Fibroblast of pulmonary artery (primary cell): ENCODE results near the gene MIOS.
A peak's percentile ranks its signal among the peaks of the same experiment; 100 is the strongest.

Experiments
- DNase-seq: peaks from one replicate; pipeline ENCODE4 v3.0.0-alpha.2; 2010; ENCODE audit warnings: low read depth
- H3K4me3 ChIP-seq: replicated peaks from 2 replicates; pipeline ENCODE4 v1.5.1; 2011; ENCODE audit warnings: low read depth, mild to moderate bottlenecking, control low read depth, low read length, moderate library complexity
- CTCF ChIP-seq: IDR thresholded peaks from 2 replicates; pipeline ENCODE4 v1.5.1; 2011; ENCODE audit warnings: mild to moderate bottlenecking, control low read depth, low read length, inconsistent platforms; ENCODE audit errors: missing control alignments

The MIOS gene

GRCh38 chr7:7581531-7582179 is 15.0 kb downstream of the MIOS start:
- DNase-seq, result no peak
- no peak for TF ChIP-seq CTCF
- no peak overlapping the region for H3K4me3 ChIP-seq

GRCh38 chr7:7582596-7582995 is 15.9 kb downstream of the MIOS start:
- no peak overlapping the region for H3K4me3 ChIP-seq
- DNase-seq, result no peak
- no peak for TF ChIP-seq CTCF

GRCh38 chr7:7583731-7584130 is 17.0 kb downstream of the MIOS start:
- no peak for TF ChIP-seq CTCF
- no peak overlapping the region for H3K4me3 ChIP-seq
- DNase-seq, result no peak

GRCh38 chr7:7584653-7585052 is 18.0 kb downstream of the MIOS start:
- no peak overlapping the region for H3K4me3 ChIP-seq
- no peak for DNase-seq
- TF ChIP-seq CTCF, result no peak

- H3K4me3 ChIP-seq, result no peak overlapping the region
- no peak for TF ChIP-seq CTCF
- no peak for DNase-seq
Observed at GRCh38 chr7:7585241-7585928, 18.7 kb downstream of the MIOS start.

- H3K4me3 ChIP-seq, result no peak overlapping the region
- TF ChIP-seq CTCF, result peak; percentile 26
- DNase-seq, result peak; percentile 56
Observed at GRCh38 chr7:7595451-7595850, 28.8 kb downstream of the MIOS start.

- H3K4me3 ChIP-seq, result no peak overlapping the region
- no peak for DNase-seq
- no peak for TF ChIP-seq CTCF
Observed at GRCh38 chr7:7596176-7596575, 29.5 kb downstream of the MIOS start.
